ENCODE results near the gene OSER1. TPM values are rescaled to one million over a fixed set of nuclear protein-coding genes. Genes with fewer than 3 reads are reported as not detected.
"Not testable (repeated sequence)": the region's sequence is repeated elsewhere in the genome, so short reads cannot be mapped to it uniquely, and the experiment has no call there.

Gene OSER1
- total RNA-seq, 1 donor from 2014 or later, result 24.1 TPM

DNA sequence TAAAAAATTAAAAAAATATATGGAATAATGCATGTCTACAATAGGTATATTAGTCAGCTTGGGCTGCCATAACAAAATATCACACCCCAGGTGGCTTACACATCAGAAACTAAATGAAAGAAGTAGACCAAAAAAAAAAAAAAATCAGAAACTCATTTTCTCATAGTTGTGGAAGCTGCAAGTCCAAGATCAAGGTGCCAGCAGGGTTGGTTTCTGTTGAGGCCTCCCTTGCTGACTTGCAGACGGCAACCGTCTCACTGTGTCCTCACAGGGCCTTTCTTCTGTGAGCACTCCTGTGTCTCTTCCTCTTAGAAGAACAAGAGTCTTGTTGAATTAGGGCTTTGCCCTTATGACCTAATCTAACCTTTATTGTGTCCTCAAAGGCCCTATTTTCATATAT, 25.1 kb upstream of the OSER1 start:
- TF ChIP-seq, protein P1, sequence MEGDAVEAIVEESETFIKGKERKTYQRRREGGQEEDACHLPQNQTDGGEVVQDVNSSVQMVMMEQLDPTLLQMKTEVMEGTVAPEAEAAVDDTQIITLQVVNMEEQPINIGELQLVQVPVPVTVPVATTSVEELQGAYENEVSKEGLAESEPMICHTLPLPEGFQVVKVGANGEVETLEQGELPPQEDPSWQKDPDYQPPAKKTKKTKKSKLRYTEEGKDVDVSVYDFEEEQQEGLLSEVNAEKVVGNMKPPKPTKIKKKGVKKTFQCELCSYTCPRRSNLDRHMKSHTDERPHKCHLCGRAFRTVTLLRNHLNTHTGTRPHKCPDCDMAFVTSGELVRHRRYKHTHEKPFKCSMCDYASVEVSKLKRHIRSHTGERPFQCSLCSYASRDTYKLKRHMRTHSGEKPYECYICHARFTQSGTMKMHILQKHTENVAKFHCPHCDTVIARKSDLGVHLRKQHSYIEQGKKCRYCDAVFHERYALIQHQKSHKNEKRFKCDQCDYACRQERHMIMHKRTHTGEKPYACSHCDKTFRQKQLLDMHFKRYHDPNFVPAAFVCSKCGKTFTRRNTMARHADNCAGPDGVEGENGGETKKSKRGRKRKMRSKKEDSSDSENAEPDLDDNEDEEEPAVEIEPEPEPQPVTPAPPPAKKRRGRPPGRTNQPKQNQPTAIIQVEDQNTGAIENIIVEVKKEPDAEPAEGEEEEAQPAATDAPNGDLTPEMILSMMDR (conservative IDR thresholded peaks at IDR 0.05; ENCODE audit: low read depth, low read length), result no peak
- no peak for DNase-seq (ENCODE audit: low read depth)
- no peak overlapping the region for H3K4me3 ChIP-seq (ENCODE audit: low read depth, low read length)

DNA sequence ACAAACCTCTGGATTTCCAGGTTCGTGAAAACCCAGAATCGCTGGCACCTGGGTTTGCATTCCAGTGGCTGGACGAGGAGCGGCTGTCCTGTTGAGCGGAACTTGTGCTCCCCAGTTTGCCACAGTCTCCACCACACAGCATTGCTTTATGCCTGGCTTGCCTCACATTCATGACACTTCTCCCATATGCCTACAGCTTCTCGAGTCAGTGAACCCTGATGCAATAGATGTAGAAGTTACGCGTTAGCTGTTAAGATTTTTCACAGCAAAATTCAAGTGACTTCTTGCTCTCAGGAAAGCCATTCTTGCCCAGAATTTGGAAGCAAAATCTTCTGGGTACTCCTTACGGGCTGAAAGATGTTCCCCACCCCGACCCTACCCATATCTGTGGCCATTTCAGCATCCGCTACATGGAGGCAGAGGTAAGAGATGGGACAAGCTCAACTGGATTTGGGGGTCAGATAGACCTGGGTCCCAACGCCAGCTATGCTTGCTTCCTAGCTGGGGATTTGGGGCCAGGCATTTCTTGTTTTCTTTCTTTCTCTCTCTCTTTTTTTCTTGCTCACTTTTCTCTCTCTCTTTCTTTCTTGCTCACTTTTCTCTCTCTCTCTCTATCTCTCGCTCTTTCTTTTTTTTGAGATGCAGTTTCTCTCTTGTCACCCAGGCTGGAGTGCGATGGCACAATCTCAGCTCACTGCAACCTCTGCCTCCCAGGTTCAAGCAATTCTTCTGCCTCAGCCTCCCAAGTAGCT, 24.2 kb upstream of the OSER1 start:
- TF ChIP-seq, protein P1 (conservative IDR thresholded peaks at IDR 0.05; ENCODE audit: low read depth, low read length), result no peak
- no peak overlapping the region for H3K4me3 ChIP-seq (ENCODE audit: low read depth, low read length)
- DNase-seq (ENCODE audit: low read depth), result no peak

DNA sequence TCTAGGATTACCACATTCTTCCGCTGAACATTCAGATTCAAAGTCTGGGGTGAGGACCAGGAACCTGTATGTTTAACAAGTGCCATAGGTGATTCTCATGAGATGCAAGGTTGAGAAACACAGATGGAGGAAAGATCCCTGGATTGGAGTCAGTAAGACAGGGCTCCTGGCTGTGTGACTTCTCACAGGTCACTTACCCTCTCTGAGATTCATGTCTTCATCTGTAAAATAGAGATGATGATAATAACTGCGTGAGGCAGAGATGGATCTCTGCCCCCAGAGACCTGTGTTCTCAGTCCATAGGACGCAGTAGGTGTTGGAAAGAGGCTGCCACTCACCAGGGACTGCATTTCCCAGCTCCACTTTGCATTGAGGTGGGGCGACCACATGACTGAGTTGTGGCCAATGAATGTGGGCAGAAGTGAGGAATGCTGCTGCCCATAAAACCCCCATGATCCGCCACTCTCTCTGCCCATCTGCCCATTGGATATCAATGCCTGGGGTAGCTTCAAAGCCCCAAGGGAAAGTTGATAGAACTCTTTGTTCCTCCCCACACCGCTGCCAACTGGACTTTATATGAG, 23.0 kb upstream of the OSER1 start:
- TF ChIP-seq, protein P1 (conservative IDR thresholded peaks at IDR 0.05; ENCODE audit: low read depth, low read length), result no peak
- no peak for DNase-seq (ENCODE audit: low read depth)
- no peak overlapping the region for H3K4me3 ChIP-seq (ENCODE audit: low read depth, low read length)

DNA sequence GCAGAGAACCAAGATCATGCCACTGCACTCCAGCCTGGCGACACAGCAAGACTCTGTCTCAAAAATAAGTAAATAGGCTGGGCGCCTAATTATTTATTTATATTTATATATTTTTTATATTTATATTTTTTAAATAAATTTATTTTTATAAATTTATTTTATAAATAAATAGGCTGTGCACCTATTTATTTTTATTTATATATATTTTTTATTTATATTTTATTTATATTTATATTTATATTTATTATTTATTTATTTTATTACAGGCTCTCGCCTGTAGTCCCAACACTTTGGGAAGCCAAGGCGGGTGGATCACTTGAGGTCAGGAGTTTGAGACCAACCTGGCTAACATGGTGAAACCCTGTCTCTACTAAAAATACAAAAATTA, 21.9 kb upstream of the OSER1 start:
- not testable (repeated sequence) for H3K4me3 ChIP-seq (ENCODE audit: low read depth, low read length); DNase-seq (ENCODE audit: low read depth)

DNA sequence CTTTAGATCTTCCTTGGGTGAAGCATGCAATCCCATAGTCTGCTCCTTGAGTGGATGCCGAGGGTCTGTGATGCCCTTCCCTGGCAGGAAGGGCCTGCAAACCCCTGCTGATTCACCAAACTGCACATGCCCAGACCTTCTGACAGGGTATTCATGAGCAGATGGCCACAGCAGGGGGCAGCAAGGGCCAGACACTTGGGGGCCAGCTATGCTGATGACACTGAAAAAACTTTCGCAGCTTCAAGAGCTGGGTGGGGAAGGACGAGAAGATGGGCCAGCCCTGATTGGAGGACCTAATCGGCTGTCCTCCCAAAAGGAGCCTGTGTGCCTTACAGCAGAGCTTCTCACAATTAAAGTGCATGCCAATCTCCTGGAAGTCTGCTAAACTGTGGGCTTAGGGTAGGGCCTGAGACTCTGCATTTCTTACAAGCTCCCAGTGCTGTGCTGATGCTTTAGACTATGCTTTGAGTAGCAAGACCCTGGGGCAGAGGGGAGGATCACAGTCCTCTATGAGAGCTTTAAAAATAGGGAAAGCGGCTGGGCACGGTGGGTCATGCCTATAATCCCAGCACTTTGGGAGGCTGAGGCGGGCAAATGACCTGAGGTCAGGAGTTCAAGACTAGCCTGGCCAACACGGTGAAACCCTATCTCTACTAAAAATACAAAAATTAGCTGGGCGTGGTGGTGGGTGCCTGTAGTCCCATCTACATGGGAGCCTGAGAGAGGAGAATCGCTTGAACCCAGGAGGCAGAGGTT, 21.3 kb upstream of the OSER1 start:
- DNase-seq (ENCODE audit: low read depth), result no peak
- TF ChIP-seq, protein P1 (conservative IDR thresholded peaks at IDR 0.05; ENCODE audit: low read depth, low read length), result no peak
- H3K4me3 ChIP-seq (ENCODE audit: low read depth, low read length), result no peak overlapping the region

DNA sequence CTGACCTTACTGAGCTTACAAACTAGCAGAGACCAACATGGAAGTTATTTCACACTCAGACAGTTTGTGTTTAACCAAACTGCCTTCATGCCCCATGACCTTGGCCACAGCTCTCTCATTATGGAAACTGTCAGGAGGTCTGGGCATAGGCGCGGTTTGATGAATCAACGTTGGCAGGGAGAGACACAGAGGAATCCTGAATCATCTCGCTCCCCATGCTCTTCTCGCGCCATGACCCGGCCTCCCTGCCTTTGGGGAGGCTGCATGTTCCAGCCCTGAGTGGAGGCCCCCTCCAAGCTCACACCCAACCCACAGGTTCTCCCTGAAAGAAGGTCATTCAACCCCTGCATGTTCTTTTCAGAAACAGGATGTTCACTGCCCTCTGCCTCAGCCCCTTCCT, 20.6 kb upstream of the OSER1 start:
- TF ChIP-seq, protein P1 (conservative IDR thresholded peaks at IDR 0.05; ENCODE audit: low read depth, low read length), result no peak
- no peak overlapping the region for H3K4me3 ChIP-seq (ENCODE audit: low read depth, low read length)
- DNase-seq (ENCODE audit: low read depth), result no peak

DNA sequence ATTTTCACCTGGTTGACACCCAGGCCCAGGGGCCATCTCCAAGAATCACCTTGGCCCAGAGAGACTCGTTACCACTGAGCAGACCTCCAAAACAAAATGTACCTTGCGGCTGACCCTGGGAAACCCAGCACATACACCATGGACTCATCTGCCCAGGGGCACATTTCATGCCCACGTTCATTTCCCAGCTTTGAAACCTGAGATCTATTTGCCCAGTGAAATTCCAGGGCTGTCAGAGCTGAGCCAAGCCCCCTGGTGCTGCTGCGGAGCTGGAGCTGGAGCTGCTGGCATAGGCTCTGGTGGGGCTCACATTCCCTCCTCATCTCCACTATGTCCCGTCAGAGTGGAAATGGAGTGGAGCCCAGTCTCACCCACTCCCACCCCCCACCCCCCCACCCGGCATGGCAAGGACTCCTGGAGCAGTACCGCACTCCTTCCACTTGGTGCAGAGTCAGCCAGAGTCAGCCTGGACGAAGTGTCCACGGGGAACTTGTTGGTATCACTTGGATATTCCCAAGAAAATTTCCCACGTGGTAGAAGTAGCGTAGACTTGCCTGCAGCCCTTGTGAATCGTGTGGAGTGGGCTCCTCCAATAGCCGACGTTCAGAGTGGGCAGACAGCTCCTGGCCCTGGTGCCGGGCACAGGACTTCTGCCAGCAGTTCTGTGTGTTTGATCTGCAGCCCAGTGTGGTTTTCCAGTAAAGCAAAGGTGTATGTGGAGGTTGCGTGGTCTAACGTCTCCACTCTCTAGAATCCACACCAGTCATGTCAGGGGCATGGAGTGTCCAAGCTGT, 18.1 kb upstream of the OSER1 start:
- DNase-seq (ENCODE audit: low read depth), result no peak
- TF ChIP-seq, protein P1 (conservative IDR thresholded peaks at IDR 0.05; ENCODE audit: low read depth, low read length), result no peak
- no peak overlapping the region for H3K4me3 ChIP-seq (ENCODE audit: low read depth, low read length)

Data from epithelial cell of proximal tubule (primary cell).